ENCODE results near the gene RGS6.

DNA sequence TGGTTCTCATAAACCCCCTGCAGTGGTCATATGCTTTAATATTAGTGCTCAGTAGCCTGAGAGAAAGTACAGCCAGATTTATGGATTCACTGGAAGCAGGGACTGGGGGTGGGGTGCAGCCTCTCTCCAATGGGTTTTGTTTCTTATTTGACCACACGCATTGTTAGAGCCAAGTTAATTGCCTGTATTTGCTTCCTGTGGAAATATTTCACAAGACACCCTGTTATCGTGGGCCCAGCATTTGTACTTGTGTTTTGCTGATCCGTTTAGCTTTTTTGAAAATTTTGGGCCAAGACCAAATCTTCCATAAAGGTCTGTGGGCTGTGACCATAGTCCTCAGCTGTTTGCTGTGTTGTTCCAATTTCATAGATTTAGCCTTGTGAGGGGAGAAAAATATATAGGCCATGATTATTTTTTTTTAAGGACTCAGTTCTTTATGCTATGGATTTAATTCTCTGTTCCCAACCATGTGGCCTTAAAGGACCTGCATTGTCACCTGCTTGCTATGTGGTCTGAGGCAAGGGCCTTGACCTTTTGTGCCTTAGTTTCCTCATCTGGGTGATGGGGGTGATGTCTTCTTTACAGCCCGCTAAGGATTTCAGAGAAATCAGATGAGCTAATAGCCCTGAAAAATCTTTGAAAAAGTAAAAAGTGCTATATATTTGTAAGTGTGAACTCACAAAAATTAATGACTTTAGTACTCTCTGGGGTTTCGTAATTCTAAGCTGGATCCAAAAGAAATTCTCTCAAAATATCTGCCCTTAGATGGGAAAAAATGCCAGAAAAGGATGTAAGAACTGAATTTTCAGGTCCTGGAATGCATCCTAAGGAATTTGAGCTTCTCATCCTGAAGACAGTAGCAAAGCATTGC is 591.4 kb downstream of the RGS6 start:
- TF ChIP-seq, protein P1, sequence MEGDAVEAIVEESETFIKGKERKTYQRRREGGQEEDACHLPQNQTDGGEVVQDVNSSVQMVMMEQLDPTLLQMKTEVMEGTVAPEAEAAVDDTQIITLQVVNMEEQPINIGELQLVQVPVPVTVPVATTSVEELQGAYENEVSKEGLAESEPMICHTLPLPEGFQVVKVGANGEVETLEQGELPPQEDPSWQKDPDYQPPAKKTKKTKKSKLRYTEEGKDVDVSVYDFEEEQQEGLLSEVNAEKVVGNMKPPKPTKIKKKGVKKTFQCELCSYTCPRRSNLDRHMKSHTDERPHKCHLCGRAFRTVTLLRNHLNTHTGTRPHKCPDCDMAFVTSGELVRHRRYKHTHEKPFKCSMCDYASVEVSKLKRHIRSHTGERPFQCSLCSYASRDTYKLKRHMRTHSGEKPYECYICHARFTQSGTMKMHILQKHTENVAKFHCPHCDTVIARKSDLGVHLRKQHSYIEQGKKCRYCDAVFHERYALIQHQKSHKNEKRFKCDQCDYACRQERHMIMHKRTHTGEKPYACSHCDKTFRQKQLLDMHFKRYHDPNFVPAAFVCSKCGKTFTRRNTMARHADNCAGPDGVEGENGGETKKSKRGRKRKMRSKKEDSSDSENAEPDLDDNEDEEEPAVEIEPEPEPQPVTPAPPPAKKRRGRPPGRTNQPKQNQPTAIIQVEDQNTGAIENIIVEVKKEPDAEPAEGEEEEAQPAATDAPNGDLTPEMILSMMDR (IDR thresholded peaks at IDR 0.05): no peak
- no peak for TF ChIP-seq POLR2A (IDR thresholded peaks at IDR 0.05; ENCODE audit: low read depth)
- TF ChIP-seq EP300 (IDR thresholded peaks at IDR 0.05): no peak
- TF ChIP-seq POLR2AphosphoS5 (IDR thresholded peaks at IDR 0.05): no peak
